Stimulated activated CD8-positive, alpha-beta memory T cell treated with anti-CD3 and anti-CD28 coated beads, Interleukin-4, amount 100 ng/mL, for 24 hours (primary cell): ENCODE measurements around the gene MAGEA11.
"Not testable (repeated sequence)": the region's sequence is repeated elsewhere in the genome, so short reads cannot be mapped to it uniquely, and the experiment has no call there.

Experiments
- DNase-seq: peaks from one replicate; pipeline ENCODE4 v3.0.0-alpha.2; 2020; ENCODE audit warnings: low read depth

The MAGEA11 gene

DNA sequence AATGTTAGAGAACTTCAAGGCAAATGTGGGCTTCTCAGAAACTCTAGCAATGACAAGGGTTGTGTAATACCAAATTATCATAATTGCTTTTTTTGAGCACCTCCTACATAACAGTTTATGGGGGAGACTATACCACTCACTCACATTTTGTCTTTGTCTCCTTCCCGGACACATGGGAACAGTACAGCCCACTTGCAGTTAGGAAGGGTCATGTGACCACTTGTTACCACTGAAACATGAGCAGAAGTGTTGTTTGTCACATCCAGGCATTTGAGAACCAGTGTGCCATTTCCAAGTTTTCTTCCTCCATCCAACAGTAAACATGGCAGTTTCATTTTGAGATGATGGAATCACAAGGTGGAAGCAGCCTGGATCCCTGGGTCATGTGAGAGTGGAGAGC, 6.9 kb downstream of the MAGEA11 start:
- no peak for DNase-seq

GRCh38 chrX:149720021-149720689, 8.3 kb downstream of the MAGEA11 start:
- no peak for DNase-seq

GRCh38 chrX:149721241-149721640, 9.4 kb downstream of the MAGEA11 start:
- not testable (repeated sequence) for DNase-seq

DNA sequence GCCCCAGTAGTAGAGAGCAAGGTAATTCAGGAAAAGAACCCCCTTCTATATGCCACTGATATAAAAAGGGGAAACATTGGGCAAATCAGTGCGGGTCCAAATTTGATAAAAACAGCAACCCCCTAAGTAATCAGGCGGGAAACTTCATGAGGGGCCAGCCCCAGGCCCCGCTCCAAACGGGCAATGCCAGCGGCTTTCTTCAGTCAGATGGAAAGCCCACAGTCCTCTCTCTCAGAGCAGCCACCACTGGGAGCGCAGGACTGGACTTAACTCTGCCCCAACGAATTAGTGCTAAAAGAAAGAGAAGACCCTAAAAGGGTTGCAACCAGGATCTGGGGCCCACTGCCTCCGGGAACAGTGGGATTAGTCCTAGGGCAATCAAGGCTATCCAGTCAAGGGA, 9.9 kb downstream of the MAGEA11 start:
- DNase-seq, result no peak

DNA sequence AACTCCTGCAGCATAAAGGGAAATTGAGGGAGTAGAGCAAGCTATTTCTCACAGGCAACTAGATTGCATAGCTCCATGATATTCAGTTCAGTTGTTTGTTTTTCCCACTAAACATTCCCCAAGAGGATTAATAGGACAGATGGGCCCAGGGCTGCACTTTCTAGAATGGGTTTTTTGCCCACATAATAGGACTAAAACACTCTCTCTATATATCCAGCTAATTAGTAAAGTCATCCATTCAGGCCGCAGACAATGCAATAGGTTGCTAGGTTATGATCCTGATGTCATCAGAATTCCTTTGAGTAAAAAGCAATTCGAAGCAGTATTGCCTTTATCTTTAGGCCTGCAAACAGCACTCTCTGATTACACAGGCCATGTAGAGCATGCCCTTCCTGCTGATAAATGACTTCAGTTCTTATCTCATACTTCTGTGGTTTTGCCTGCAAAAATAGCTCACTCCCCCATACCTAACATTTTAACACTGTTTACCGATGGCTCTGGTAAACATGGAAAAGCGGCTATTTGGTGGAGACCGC, 11.8 kb downstream of the MAGEA11 start:
- DNase-seq, result not testable (repeated sequence)

GRCh38 chrX:149727308-149727707, 15.4 kb downstream of the MAGEA11 start:
- DNase-seq, result not testable (repeated sequence)

- not testable (repeated sequence) for DNase-seq
Measured at GRCh38 chrX:149742269-149742668, 30.4 kb downstream of the MAGEA11 start.

DNA sequence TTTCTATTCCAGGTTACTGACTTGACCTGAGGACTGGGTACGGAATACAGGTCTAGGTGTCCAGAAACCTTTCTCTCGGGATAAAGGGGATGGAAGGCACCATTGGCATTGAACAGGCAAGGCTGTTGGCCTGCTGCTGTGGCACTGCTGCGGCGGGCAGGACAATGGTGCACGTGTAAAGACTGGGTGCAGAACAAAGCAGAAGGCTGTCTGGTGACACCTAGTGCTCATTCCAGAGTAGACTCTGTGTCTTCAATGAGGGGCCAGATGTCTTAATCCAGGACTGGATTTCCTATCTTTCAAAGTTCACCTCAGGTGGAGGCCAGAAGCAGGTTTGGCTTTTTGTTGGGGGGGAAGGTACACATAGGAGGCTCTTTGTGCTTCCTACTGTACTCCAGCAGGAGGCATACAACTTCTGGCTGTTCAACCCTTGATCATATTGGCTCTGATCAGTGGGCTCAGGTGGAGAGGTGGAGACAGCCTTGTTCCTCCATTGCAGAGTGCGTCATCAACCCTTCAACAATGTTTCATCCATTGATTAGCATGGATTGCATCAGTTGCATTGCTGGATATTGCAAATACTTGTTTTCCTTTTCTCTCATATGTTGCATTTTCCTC, 34.6 kb downstream of the MAGEA11 start:
- DNase-seq, result not testable (repeated sequence)

- no peak for DNase-seq
Measured at GRCh38 chrX:149757206-149758067, 45.6 kb downstream of the MAGEA11 start.

DNA sequence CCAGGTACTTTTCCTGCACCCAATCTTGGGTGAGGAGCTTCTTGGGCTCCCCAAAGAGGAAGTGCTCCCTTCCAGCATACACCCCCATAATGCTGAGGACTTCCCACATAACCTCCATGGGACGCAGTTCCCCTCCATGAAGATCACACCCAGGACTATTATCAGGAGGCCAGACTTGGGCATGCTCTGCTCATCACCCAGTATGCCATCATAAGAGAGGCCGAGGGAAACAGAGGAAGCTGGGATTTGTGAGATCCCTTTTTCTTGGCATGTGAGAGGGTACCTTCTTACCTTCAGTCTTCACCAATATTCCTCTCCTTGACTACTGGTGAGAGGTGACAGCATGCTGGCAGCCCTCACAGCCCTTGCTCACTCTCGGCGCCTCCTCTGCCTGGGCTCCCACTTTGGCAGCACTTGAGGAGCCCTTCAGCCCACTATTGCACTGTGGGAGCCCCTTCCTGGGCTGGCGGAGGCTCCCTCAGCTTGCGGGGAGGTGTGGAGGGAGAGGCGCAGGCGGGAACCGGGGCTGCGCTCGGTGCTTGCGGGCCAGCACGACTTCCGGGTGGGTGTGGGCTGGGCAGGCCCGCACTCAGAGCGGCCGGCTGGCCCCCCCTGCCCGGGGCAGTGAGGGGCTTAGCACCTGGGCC, 46.3 kb downstream of the MAGEA11 start:
- no peak for DNase-seq

DNA sequence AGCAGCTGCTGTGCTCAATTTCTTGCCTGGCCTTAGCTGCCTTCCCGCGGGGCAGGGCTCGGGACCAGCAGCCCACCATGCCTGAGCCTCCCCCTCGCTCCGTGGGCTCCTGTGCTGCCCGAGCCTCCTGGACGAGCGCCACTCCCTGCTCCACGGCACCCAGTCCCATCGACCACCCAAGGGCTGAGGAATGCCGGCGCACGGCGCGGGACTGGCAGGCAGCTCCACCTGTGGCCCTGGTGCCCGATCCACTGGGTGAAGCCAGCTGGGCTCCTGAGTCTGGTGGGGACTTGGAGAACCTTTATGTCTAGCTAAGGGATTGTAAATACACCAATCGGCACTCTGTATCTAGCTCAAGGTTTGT, 46.8 kb downstream of the MAGEA11 start:
- not testable (repeated sequence) for DNase-seq

- DNase-seq, result no peak
Measured at GRCh38 chrX:149759824-149760223, 48.0 kb downstream of the MAGEA11 start.

GRCh38 chrX:149760965-149761364, 49.1 kb downstream of the MAGEA11 start:
- DNase-seq, result no peak

DNA sequence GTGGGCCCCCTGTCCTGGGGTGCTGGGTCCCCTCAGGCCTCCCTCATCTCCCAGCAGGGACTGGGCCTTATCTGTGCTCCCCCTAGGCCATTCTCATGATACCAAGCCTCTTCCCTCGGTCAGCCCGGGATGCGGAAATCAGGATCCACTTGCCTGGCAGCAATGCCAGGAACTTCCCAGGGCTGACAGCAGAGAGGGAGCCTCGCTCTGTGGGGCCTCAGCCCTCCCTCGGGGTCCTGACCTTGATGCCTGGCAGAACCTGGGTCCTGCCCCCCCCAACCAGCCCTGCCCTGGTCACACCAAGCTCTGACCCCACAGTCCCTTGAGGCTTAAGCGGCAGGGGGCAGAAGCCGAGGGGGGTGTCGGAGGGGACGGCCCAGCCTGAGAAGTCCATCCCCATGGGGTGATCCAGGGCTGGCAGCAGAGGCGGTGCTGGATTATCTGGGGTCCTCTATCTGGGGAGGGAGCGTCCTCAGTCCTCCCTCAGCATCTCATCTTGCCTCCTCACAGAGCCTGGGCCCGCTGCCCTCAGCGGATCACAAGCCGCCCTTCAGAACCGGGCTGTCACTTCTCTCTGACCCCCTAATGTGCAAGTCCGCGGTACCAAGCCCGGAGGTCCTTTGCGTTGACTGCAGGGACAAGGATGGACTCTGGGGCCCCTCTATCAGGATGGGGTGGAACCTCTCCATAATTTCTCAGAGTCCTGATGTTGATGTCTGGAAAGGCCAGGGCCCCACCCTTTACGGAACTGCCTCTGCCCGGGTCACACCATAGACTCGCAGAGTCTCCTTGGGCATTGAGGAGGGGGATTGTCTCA, 50.2 kb downstream of the MAGEA11 start:
- not testable (repeated sequence) for DNase-seq

- no peak for DNase-seq
Measured at GRCh38 chrX:149762696-149763614, 51.1 kb downstream of the MAGEA11 start.
